ENCODE data around the gene RCCD1.
A peak's percentile ranks its signal among the peaks of the same experiment; 100 is the strongest.
"Not testable (repeated sequence)": the region's sequence is repeated elsewhere in the genome, so short reads cannot be mapped to it uniquely, and the experiment has no call there.

The RCCD1 gene

GRCh38 chr15:90918835-90919234 is 35.8 kb upstream of the RCCD1 start:
- DNase-seq = no peak

- DNase-seq = no peak
These were observed 32.8 kb upstream of the RCCD1 start for GRCh38 chr15:90921887-90922286.

GRCh38 chr15:90922712-90923322 is 31.9 kb upstream of the RCCD1 start:
- DNase-seq = not testable (repeated sequence)

- peak in 1 of 2 experiments; percentile 15 for DNase-seq
These were observed 30.3 kb upstream of the RCCD1 start for GRCh38 chr15:90924375-90924774.

- DNase-seq = not testable (repeated sequence)
These were observed 27.9 kb upstream of the RCCD1 start for GRCh38 chr15:90926766-90927165.

DNA sequence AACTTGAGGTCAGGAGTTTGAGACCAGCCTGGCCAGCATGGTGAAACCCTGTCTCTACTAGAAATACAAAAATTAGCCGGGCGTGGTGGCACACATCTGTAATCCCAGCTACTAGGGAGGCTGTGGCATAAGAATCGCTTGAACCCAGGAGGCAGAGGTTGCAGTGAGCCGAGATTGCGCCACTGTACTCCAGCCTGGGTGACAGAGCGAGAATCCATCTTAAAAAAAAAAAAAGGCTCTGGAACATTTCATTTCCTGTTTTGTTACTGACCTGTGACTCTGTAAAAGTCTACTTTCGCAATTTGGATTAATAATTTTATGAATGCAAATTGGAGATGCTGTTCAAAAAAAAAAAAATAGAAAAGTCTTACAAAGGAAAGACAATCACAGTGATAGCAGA is 26.6 kb upstream of the RCCD1 start:
- DNase-seq = not testable (repeated sequence)

- no peak for DNase-seq
These were observed 25.3 kb upstream of the RCCD1 start for GRCh38 chr15:90929246-90930019.

GRCh38 chr15:90930861-90931574 is 23.7 kb upstream of the RCCD1 start:
- peak; percentile 91 to 93 for DNase-seq

GRCh38 chr15:90931575-90931827 is 23.2 kb upstream of the RCCD1 start:
- no peak for DNase-seq

- DNase-seq = peak; percentile 94 to 95
These were observed 22.6 kb upstream of the RCCD1 start, which contains the start of gene HDDC3 for GRCh38 chr15:90931828-90932659. HDDC3 (minus strand) TSS chr15:90932549; CDS start chr15:90932540, 9 bp downstream.

DNA sequence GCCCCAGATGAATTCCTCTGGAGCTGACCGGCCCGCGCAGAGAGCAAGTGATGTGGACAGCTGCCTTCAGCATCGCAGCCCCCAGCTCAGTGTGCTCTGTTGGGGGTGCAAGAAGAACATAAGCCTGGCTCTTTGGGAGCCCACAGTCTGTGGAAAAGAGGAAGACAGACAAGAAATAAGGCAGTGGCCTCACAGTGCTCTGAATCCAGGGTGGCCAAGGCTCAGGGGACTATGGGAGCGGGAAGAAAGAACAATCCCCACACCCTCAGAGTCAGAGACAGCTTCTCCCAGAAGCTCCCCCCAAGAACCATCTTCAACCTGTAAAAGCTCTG is 22.1 kb upstream of the RCCD1 start:
- DNase-seq = no peak

DNA sequence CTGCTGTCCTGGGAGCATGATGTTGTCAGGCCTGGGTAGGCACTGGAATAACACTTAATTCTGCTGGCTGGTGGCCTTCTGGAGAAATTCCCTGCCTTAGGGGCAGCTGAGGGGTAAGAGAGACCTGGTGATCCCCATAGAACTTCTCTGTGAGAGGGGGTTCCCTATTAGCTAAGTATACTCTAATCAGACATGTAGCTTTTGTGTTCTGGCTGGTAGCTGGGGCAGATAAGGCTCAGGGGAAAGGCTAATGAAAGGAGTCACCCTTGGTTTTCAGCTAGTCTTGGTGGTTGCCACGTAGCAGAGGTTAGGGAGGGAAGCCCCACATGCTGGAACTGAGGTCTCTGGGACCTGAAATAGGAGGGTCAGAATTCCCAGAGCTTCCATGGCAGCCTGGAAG is 21.4 kb upstream of the RCCD1 start:
- no peak for DNase-seq

- DNase-seq = peak; percentile 83 to 92
These were observed 20.3 kb upstream of the RCCD1 start for GRCh38 chr15:90934256-90934948.

- DNase-seq = peak; percentile 83 to 89
These were observed 19.5 kb upstream of the RCCD1 start, which contains the start of gene UNC45A for GRCh38 chr15:90934949-90935751. UNC45A (plus strand) TSS chr15:90935285; CDS start chr15:90935325, 40 bp downstream.

DNA sequence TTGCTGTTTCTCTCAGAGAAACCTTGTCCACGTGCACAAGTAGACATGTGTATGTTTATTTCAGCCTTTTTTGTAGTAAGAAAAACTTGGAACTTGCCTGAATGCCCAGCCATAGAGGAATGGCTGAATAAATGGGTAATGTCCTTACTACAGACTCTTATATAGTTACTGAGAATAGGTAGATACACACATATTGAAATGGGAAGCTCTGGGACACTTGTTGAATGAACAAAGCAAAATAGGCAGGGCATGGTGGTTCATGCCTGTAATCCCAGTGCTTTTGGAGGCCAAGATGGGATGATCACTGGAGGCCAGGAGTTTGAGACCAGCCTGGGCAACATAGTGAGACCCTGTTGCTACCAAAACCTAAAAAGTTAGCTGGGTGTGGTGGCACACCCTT is 17.9 kb upstream of the RCCD1 start:
- no peak for DNase-seq

DNA sequence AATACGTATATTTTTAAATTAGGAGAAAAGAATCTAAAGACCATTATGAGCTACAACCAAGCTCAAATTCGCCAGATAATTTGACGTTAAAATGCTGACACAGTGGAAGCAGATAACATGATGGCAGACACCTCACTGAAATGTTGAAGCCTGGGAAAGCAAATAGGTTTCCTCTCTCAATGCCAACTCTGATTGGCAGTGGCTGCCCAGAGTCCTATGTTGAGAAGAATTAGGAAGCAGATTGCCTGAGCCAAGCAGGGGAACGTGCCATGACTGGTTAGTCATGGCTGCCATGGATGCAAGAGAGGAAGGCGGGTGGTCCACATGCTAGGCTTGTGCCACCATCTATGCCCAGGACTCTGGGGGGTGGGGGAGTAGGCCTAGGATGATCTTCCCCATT is 16.4 kb upstream of the RCCD1 start:
- no peak for DNase-seq

DNA sequence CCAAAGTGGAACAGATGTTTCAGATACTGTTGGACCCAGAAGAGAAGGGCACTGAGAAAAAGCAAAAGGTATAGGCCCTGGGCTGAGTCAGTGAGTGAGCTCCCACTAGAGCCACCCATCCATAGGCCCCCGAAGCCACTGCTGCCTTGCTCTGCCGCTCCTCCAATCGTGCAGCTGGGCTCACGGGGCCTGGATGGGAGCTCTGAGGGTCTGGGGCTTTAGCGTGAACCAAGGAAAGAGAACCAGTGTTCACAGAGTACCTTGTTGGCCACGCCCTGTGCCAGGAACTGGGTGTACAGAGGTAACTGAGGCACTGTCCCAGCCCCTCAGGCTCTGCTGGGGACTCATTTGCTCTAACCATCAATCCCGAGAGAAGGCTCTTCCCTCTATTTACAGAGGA is 14.9 kb upstream of the RCCD1 start:
- no peak for DNase-seq

DNA sequence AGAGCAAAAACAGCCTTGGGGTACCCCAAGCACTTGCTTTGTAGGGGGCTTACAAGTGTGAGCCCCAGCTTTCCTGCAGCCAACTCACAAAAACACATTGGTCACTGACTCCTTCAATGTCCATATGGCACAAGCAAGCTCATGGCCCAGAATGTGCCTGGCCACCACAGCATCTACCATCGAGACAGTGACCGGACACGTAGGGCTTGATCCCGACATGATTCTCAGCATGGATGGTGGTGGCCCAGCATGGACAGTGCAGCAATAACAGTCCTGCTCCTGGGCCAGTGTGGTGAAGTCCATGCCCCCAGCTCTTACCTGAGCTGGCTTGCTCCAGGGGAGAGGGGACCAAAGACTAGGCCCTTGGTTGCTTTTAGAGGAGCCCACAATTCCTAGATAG is 13.6 kb upstream of the RCCD1 start:
- DNase-seq = no peak

- no peak for DNase-seq
These were observed 12.1 kb upstream of the RCCD1 start for GRCh38 chr15:90942354-90943120.

DNA sequence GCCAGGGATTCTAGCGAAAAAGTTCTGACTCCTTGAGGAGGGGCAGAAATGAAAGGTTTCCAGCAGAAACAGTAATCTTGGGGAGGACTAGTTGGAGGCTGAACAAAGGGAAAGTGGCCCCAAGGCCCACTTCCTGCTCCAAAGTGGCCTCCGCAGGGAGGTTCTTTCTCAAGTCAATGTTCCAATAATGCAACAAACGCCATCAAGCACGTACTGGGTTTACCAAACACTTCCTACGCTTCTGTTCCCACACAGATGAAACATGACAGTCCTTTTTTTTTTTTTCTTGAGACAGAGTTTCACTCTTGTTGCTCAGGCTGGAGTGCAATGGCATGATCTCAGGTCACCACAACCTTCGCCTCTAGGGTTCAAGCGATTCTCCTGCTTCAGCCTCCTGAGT is 9.6 kb upstream of the RCCD1 start:
- no peak for DNase-seq

DNA sequence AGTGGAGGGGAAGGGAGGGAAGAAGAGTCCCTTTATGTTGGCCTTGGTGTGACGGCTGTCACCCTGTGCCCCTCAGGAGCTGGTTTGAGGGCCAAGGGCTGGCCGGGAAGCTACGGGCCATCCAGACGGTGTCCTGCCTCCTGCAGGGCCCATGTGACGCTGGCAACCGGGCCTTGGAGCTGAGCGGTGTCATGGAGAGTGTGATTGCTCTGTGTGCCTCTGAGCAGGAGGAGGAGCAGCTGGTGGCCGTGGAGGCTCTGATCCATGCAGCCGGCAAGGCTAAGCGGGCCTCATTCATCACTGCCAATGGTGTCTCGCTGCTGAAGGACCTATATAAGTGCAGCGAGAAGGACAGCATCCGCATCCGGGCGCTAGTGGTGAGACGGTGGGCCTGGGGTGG is 8.1 kb upstream of the RCCD1 start:
- DNase-seq = no peak
